NAMALWA (cell line): ENCODE results near the gene MCRIP2.
A peak's percentile ranks its signal among the peaks of the same experiment; 100 is the strongest.
"Not testable (repeated sequence)": the region's sequence is repeated elsewhere in the genome, so short reads cannot be mapped to it uniquely, and the experiment has no call there.

ENCODE experiments used
- DNase-seq: peaks from one replicate; pipeline ENCODE4 v3.0.0-alpha.2; 2015; ENCODE audit warnings: low spot score

Gene MCRIP2

DNA sequence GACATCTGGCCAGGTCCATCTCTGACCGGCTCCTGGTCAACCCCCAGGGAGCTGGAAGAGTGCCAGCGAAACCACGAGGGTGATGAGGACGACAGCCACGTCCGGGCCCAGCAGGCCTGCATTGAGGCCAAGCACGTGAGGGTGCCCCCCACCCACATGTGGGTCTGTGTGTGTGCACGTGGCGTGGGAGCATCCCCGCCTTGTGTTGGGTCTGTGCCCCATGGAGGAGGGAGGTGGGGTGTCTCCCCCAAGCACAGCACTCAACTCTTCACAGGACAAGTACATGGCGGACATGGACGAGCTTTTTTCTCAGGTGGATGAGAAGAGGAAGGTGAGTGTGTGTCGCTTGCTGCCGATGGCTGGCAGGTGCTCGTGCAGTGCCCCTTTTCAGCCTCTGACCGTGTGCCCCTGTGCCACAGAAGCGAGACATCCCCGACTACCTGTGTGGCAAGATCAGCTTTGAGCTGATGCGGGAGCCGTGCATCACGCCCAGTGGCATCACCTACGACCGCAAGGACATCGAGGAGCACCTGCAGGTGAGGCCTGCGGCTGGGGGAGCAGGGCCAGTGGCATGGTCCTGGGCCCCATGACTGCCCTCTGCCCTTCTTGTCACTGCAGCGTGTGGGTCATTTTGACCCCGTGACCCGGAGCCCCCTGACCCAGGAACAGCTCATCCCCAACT, 40.3 kb downstream of the MCRIP2 start:
- DNase-seq, result no peak

DNA sequence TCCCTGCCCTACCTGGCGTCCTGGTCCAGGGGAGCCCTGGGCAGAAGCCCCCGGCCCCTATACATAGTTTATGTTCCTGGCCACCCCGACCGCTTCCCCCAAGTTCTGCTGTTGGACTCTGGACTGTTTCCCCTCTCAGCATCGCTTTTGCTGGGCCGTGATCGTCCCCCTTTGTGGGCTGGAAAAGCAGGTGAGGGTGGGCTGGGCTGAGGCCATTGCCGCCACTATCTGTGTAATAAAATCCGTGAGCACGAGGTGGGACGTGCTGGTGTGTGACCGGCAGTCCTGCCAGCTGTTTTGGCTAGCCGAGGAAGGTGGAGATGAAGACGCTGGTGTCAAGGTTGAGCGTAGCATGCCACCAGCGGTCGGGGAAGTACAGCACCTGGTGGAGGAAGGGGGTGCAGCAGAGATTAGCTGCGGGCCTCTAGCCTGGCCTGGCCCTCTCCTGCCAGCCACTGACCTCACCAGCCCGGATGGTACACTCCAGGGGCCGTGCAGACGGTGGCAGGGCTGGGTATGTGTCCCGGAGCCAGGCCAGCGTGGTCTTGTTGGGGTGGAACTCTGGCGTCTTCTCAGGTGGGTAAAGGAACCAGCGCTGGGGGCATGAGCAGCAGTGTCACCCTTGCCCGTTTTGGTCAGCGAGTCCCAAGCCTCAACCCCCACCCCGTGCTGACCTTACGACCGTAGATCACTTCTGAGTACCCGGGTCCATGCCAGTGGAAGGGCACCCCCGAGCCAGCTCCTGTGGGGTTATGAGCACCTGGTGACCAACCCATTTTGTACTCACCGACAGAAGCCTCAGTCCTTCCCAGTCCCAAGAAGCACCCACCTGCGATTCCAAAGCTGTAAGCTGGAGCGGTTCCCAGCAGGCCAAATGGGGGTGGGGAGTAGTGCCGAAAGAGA, 41.1 kb downstream of the MCRIP2 start:
- no peak for DNase-seq

DNA sequence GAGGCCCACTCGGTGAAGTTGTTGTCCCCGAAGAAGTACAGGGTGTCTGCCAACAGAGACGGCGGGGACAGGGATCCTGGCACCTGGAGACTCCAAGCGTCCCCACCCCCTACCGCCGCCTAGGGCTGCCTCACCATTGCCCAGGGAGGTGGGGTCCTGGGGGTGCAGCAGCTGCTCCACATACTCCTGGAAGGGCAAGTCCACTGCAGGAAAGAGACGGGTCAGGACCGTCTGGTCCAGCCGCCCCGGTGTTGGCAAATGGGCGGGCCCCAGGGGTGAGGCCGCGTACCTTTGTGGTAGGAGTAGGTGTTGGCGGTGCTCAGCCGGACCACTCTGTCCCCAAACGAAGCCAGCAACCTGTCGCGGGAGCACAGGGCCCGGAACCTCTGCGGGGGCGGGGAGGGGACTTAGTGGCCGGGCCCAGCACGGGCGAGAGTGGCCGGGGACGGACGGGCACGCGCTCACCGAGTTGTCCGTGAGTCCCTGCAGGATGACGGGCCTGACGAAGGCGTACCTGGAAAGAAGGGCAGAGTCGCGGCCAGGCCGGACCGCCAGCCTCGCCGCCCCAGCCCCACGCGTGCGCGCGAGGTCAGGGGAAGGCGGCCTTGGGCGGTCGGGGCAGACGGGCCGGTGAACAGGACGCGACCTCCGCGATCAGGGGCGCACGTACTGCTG, 41.9 kb downstream of the MCRIP2 start:
- DNase-seq, result no peak

DNA sequence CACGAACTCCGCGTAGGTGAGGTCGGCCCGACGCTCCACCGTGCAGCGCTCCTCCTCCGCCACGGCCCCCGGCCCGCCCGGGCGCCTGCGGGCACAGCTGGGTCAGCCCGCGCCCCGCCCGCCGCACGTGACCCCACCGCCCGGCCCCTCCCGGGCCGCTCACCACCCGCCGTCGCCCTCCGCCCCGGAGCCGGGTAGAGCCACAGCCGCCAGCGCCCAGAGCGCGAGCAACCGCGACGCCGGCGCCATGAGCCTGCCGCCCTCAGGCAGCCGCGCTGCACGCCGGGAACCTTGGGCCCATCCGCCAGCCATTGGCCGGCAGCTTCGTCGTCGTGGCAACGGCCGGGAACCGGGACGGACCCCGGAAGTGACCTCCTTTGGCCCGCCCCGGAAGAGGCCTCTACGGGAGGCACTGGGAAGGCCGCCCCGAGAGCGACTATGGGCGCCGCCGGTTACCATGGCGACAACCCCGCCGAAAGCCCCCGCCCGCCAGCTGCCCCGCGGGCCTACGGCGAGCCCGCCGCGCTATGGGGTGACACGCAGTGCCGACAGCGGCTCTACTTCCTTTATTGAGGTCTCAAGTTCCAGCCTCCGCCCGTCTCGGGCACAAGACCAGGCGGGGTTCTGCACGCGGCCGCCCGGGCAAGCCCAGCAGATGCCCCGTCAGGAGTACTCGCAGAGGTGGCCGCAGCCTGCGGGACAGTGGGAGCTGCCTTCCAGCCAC, 42.6 kb downstream of the MCRIP2 start, which contains the start of gene JMJD8:
Gene JMJD8, minus strand, starts transcription at position 264 of the 724 bp plus-strand sequence. Its CDS starts 15 bp downstream, at position 249.
- peak; percentile 96 for DNase-seq

DNA sequence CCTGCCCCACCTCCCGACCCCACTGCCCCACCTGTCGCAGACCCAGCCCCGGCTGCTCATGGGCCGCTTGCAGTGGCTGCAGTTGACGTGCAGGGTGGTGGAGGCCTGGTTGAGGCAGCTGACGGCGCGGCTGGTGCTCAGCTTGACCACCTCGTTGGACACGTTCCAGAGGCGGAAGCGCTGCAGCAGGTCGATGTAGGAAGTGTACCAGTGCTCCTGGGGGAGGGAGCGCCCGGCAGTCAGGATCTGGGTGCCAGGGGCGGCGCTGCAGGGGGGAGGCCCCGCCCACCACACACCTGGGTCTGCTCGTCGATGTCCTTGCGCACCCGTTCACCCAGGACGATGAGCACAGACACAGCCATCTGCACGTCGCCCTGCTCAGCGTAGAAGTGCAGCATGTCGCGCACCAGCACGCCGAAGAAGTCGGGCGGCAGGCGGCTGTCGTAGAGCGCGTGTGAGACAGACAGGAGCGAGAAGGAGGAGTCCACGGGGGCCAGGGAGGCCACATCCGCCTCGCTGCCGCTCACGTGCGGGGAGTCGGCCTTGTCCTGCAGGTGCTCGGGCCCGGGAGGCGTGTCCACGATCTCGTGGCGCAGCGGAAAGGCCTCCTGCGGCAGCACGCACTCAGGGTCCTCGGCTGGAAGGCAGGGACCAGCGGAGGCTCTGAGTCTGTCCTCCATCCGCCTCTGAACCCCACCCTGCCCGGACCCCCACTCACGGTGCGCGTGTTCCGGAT, 43.5 kb downstream of the MCRIP2 start:
- DNase-seq, result no peak

DNA sequence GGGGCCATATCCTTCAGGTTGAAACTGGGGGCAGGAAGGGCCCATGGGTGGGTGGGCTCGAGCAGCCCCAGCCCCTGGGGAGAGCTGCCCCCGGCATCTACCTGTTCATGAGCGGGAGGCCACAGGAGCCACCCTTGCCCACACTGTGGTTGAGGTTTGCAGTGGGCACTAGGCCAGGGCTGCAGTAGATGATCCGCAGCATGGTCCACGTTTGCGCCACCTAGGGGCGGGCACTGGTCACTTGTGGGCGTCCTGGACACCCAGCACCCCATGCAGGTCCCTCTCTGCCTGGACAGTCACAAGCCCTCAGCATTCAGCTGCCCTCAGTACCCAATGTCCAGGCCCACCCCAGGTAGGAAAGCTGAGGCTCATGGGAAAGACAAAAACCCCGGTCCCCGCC, 44.3 kb downstream of the MCRIP2 start:
- DNase-seq, result no peak

DNA sequence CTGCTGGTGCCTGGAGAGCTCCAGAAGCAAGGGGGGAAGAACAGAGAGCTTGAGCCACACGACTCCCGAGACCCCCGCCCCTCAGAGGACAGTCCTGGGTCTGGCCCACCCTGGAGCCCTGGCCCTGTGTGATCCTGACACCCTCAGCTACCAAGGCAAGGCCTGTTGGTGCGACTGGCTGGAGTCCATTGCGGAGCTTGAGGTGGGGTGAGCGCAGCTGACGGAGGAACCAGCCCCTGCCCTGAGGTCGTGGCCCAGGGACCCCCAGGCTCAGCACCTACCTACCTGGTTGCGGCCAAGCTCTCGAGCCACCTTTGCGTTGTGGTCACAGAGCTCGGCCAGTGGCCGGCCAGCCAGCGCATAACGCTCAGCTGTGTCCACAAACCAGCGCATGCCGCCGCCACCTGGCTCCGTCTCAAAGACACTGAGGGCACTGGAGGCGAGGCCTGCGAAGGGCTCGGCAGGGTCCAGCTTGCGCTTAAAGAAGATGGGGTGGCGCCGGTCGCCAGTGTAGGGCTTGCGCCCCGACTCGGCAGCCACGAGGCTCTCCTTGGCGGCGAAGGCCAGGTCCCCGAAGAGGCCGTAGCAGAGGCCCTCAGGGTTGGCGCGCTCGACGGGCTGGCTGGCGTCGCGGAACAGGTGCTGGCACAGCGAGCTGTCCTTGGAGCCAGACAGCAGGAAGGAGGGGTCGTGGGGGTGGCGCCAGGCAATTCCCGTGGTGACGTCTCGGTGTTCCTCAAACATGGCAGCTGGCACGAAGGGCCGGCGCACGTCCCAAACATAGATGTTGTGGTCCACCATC, 45.0 kb downstream of the MCRIP2 start:
- no peak for DNase-seq

DNA sequence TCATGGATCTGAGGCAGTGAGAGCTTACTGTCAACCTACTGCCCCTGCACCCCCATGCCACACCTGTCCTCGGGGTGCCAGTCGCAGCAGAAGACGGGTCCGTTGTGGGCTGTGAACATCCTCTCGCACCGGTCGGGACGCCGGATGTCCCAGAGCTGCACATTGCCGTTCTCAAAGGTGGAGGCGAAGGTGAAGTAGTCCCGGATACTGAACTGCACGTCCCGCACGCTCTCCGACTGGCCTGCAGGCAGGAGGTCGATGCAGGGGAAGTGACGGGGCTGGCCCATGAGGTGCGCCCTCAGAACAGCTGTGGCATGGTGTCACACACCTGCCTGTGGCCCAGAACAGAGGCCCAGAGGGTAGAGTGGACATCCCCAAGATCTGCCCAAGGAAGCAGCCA, 45.9 kb downstream of the MCRIP2 start:
- no peak for DNase-seq

DNA sequence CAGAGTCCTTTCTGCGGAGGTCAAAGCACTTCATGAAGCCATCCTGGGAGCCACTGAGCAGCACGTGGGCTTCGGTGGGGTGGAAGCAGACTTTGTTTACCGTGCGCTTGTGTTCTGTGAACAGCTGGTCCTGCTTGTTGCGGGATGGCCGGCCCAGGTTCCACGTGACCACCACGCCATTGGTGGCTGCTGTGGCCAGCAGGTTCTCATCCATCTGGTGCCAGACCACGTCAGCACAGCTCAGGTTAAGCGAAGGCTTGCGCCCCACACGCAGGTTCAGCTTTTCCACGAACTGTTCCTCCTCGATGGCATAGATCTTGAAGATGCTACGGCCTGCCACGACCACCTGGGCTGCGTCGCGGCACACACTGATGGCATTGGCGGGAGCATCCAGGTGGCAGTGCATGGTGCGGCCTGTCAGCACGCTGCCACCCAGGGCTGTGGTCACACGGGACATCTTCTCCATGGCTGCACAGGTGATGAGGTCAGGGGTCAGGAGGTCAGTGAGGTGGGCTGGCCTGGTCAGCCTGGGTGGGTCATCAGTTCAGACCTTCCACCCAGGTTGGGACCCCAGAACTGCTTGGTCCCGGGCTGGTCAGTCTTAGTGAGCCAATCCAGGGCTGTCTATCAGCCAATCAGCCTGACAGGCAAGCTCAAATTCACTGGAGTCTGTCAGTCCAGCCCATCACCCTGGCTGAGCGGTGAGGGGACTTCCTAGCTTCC, 47.7 kb downstream of the MCRIP2 start:
- DNase-seq, result no peak

DNA sequence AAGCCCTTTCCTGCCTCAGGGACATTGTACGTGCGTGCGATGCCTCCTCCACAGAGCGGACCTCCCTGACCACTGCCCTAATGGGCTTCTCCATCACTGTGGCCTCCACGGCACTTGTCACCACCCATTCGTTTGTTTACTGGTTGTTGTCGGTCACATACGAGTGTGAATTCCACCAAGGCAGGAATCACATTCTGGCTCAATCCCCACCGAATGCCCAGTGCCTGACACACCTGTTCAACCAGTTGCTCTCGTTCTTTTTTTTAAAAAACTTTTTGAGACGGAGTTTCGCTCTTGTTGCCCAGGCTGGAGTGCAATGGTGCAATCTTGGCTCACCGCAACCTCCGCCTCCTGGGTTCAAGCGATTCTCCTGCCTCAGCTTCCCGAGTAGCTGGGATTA, 49.6 kb downstream of the MCRIP2 start:
- DNase-seq, result not testable (repeated sequence)

DNA sequence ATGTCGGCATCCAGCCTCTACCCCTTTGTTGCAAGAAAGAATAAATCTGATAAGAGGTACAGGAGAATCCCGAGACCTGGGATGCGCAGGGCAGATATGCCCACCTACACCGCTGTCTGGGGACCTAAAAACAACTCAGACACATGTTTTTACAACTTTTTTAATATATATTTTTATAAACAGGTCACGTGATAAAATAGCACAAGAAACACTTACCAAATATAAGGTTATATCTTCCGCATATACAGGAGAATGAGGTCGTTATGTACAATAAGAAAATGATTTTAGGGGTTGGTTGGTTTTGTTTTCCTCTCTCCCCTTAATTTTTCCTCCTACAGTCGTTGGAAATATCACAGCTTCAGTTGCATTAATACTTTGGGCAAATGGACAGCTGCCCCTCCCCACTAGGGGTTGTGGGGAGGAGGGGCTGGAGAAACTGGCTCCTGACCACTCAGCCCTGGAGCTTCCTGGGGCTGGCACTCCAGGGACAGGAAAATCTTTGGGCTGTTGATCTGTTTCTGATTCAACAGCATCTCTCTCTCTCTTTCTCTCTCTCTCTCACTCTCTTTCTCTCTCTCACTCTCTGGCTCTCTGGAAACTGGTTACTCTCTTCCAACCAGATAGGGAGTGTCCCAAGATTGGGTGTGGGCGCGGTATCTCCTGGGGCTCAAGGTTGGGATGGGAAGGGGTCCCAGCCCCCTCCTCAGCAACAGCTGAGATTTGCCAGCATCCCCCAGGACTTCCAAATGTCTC, 50.9 kb downstream of the MCRIP2 start:
- no peak for DNase-seq

DNA sequence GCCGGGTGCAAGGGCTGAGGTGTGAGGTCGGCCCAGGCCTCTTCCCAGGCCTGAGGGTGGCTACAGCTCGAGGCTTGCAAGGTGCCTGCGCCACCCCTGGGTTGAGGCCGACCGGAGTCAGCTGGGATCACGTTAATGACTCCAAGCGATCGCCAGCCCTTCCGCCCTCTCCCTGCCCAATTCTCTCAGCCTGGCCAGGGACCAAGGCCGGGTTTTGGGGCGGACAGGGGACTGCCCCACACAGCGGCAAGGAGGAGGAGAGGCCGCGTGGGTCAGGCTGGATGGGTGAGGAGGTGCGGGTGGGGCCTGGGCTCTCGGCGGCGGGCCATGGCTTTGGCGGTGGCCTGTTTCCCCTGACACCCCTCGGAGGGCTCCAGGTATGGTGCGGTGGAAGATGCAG, 51.7 kb downstream of the MCRIP2 start:
- no peak for DNase-seq

DNA sequence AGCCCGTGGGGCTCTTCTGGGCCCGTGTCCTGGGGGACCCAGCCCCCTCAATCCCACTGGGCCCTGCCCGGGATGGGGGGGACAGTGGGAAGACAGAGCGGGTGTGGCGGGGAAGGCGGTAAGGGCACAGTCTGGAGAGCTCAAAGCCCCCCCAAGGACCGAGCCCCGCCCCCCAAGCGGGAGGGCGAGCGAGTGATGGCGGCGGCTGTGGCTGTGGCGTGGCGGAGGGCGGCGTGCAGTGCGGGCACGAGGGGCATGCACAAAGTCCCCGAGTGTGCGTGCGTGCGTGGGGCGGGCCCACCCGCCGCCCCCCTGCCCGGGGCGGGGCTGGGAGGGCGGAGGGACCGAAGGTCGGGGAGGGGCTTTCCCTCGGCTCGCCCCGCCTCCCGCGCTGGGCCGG, 52.1 kb downstream of the MCRIP2 start:
- DNase-seq, result no peak

DNA sequence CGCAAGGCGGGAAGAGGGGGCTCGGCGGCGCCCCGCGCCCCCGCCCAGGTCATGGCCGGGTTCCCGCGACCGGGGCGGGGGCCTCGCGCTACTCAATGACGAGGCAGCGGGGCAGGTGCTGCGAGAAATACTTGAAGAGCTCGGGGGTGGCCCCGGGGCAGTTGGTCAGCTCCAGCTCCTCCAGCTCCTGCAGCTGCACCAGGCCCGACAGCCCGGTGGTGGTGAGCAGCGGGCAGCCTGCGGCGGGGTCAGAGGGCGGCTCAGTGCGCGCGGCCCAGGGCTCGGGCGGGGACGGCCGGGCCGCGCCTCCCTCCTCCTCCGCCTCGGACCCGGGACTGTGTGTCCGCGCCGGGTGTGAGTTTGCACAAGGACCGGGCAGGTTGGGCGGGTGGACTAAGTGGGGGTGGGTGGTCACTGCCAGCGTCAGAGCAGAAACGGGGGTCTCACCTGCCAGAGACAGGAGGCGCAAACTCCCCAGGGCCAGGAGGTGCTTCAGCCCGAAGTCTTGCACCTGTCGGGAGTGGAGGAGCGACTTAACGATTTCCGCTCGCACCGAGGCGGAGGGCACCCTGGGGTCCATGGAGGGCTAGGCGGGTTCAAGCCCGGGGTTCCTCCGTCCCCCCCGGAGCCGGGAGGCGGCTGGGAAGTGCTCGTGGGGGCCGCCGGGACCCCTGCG, 52.7 kb downstream of the MCRIP2 start:
- DNase-seq, result no peak

DNA sequence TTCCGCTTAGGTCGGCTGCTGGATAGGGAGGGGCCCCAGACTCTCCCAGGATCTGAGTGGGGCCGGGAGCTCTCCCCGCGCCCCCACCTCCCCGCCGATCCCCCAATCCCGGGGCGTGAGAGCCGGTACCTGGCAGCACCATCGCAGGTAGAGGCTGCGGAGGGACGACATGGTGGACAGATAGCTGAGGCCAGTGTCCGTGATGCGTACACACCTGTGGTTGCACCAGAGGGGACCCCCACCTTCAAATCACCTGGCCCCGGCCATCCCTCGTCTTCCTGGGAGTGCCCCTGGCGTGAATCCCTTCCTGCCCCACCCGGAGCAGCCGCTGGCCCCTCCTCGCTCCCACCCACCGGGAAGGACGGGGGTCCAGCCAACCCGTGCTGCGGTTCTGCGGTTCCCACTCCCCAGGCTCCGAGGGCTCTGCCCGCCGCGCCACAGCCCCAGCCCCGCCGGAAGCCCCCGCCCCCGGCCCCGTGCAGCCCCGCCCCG, 53.3 kb downstream of the MCRIP2 start:
- no peak for DNase-seq

DNA sequence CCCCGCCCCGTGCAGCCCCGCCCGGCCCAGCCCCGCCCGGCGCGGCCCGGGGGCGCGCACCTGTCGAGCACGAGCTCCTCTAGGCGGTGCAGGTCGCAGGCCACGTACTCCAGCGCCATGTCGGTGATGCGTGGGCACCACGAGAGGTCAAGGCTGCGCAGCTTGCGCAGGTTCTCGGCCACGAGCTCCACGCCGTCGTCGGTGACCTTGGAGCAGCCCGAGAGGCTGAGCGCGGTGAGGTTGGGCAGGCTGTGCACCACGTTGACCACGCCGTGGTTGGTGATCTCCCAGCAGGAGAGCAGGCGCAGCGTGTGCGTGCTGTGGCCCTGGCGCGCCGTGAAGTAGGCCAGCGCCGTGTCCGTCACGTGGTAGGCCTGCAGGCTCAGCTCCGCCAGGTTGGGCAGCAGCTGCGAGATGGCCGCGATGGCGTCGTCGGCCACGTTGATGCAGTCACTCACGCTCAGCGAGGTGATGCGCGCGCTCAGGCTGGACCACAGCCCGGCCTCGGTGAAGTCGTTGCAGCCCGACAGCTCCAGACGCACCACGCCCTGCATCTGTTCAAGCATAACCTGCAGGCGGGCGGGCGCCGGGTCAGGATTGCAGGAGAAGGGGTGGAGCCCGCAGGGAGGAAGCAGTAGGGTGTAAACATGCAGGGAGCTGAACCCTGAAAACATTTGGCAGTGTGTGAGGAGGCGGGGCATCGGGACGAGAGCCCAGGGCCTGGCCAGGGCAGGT, 53.9 kb downstream of the MCRIP2 start:
- peak; percentile 66 for DNase-seq
